Liver (tissue), 3 donors: ENCODE data around the gene GPT2.

ENCODE experiments used
- EGR1 ChIP-seq, 2 donors: IDR thresholded peaks; 2 replicates each; pipeline ENCODE4 v1.6.1; 2016 to 2018; ENCODE audit warnings: antibody characterized with exemption in 2 of 2, low read depth in 2 of 2
- GABPA ChIP-seq, 2 donors: IDR thresholded peaks in 1 of 2; conservative IDR thresholded peaks in 1 of 2; 2 replicates each; pipeline ENCODE4 v1.6.1; 2016; ENCODE audit warnings: antibody characterized with exemption in 2 of 2, mild to moderate bottlenecking in 1 of 2, moderate library complexity in 1 of 2
- RAD21 ChIP-seq, 2 donors: IDR thresholded peaks; 2 replicates each; pipeline ENCODE4 v1.6.1; 2016; ENCODE audit warnings: antibody characterized with exemption in 2 of 2, mild to moderate bottlenecking in 2 of 2
- RXRA ChIP-seq, 2 donors: IDR thresholded peaks; 2 replicates each; pipeline ENCODE4 v1.6.1; 2017 to 2018; ENCODE audit warnings: antibody characterized with exemption in 2 of 2, mild to moderate bottlenecking in 1 of 2
- SP1 ChIP-seq: IDR thresholded peaks from 2 replicates; pipeline ENCODE4 v1.6.1; 2018; ENCODE audit warnings: antibody characterized with exemption, mild to moderate bottlenecking
- YY1 ChIP-seq: IDR thresholded peaks from 2 replicates; pipeline ENCODE4 v1.6.1; 2016; ENCODE audit warnings: antibody characterized with exemption, mild to moderate bottlenecking
- TF ChIP-seq, protein P1 (sequence below): fragments of 150-350 bp; IDR thresholded peaks from 2 replicates; pipeline ENCODE4 v1.5.1; 2017; ENCODE audit warnings: improper control_type of control experiment, low read depth, low read length; ENCODE audit not compliant: missing input control
- TF ChIP-seq, protein P2 (sequence below): IDR thresholded peaks from 2 replicates; pipeline ENCODE4 v1.6.1; 2016; ENCODE audit warnings: antibody characterized with exemption, mild to moderate bottlenecking
- TF ChIP-seq, protein P3 (sequence below): IDR thresholded peaks from 2 replicates; pipeline ENCODE4 v1.6.1; 2016; ENCODE audit warnings: antibody characterized with exemption
- TF ChIP-seq, protein P4 (sequence below): IDR thresholded peaks from 2 replicates; pipeline ENCODE4 v1.6.1; 2016; ENCODE audit warnings: antibody characterized with exemption
- TF ChIP-seq, protein P5 (sequence below): IDR thresholded peaks from 2 replicates; pipeline ENCODE4 v1.6.1; 2016; ENCODE audit warnings: antibody characterized with exemption
- donor health status: healthy.
- donor health status: healthy.

GRCh38 chr16:46930861-46931260, 46.7 kb downstream of the GPT2 start:
- TF ChIP-seq, protein P1, sequence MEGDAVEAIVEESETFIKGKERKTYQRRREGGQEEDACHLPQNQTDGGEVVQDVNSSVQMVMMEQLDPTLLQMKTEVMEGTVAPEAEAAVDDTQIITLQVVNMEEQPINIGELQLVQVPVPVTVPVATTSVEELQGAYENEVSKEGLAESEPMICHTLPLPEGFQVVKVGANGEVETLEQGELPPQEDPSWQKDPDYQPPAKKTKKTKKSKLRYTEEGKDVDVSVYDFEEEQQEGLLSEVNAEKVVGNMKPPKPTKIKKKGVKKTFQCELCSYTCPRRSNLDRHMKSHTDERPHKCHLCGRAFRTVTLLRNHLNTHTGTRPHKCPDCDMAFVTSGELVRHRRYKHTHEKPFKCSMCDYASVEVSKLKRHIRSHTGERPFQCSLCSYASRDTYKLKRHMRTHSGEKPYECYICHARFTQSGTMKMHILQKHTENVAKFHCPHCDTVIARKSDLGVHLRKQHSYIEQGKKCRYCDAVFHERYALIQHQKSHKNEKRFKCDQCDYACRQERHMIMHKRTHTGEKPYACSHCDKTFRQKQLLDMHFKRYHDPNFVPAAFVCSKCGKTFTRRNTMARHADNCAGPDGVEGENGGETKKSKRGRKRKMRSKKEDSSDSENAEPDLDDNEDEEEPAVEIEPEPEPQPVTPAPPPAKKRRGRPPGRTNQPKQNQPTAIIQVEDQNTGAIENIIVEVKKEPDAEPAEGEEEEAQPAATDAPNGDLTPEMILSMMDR, result no peak
- TF ChIP-seq, protein P2, sequence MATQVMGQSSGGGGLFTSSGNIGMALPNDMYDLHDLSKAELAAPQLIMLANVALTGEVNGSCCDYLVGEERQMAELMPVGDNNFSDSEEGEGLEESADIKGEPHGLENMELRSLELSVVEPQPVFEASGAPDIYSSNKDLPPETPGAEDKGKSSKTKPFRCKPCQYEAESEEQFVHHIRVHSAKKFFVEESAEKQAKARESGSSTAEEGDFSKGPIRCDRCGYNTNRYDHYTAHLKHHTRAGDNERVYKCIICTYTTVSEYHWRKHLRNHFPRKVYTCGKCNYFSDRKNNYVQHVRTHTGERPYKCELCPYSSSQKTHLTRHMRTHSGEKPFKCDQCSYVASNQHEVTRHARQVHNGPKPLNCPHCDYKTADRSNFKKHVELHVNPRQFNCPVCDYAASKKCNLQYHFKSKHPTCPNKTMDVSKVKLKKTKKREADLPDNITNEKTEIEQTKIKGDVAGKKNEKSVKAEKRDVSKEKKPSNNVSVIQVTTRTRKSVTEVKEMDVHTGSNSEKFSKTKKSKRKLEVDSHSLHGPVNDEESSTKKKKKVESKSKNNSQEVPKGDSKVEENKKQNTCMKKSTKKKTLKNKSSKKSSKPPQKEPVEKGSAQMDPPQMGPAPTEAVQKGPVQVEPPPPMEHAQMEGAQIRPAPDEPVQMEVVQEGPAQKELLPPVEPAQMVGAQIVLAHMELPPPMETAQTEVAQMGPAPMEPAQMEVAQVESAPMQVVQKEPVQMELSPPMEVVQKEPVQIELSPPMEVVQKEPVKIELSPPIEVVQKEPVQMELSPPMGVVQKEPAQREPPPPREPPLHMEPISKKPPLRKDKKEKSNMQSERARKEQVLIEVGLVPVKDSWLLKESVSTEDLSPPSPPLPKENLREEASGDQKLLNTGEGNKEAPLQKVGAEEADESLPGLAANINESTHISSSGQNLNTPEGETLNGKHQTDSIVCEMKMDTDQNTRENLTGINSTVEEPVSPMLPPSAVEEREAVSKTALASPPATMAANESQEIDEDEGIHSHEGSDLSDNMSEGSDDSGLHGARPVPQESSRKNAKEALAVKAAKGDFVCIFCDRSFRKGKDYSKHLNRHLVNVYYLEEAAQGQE, result no peak
- no peak for TF ChIP-seq YY1
- no peak for TF ChIP-seq RXRA (IDR thresholded peaks at IDR 0.05)
- TF ChIP-seq, protein P3, sequence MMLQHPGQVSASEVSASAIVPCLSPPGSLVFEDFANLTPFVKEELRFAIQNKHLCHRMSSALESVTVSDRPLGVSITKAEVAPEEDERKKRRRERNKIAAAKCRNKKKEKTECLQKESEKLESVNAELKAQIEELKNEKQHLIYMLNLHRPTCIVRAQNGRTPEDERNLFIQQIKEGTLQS, result no peak
- TF ChIP-seq, protein P4, sequence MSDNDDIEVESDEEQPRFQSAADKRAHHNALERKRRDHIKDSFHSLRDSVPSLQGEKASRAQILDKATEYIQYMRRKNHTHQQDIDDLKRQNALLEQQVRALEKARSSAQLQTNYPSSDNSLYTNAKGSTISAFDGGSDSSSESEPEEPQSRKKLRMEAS, result no peak
- no peak for TF ChIP-seq SP1
- TF ChIP-seq EGR1 (IDR thresholded peaks at IDR 0.05; ENCODE audit: low read depth in 2 of 2), result no peak
- no peak for TF ChIP-seq RAD21 (IDR thresholded peaks at IDR 0.05)
- TF ChIP-seq GABPA (IDR thresholded peaks at IDR 0.05 in 1 of 2, conservative IDR thresholded peaks at IDR 0.05 in 1 of 2), result no peak
- TF ChIP-seq, protein P5, sequence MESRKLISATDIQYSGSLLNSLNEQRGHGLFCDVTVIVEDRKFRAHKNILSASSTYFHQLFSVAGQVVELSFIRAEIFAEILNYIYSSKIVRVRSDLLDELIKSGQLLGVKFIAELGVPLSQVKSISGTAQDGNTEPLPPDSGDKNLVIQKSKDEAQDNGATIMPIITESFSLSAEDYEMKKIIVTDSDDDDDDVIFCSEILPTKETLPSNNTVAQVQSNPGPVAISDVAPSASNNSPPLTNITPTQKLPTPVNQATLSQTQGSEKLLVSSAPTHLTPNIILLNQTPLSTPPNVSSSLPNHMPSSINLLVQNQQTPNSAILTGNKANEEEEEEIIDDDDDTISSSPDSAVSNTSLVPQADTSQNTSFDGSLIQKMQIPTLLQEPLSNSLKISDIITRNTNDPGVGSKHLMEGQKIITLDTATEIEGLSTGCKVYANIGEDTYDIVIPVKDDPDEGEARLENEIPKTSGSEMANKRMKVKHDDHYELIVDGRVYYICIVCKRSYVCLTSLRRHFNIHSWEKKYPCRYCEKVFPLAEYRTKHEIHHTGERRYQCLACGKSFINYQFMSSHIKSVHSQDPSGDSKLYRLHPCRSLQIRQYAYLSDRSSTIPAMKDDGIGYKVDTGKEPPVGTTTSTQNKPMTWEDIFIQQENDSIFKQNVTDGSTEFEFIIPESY, result no peak
